SJCRH30 (cell line): ENCODE results near the gene NSG2. TPM values are rescaled to one million over a fixed set of nuclear protein-coding genes. Genes with fewer than 3 reads are reported as not detected.

Experiments
- DNase-seq, 2 experiments: peaks; one replicate each; pipeline ENCODE4 v3.0.0-alpha.2; 2015 to 2020
- H3K27ac ChIP-seq: fragments of 250-450 bp; sonication (Bioruptor Pico); 2 replicates; pipeline ENCODE4 v1.5.1; 2020; ENCODE audit warnings: mild to moderate bottlenecking, moderate library complexity
- H3K27me3 ChIP-seq: fragments of 250-450 bp; sonication (Bioruptor Pico); 2 replicates; pipeline ENCODE4 v1.5.1; 2020; ENCODE audit warnings: mild to moderate bottlenecking, moderate library complexity
- H3K36me3 ChIP-seq: fragments of 250-450 bp; sonication (Bioruptor Pico); 2 replicates; pipeline ENCODE4 v1.5.1; 2020; ENCODE audit warnings: mild to moderate bottlenecking, moderate library complexity
- H3K4me1 ChIP-seq: fragments of 250-450 bp; sonication (Bioruptor Pico); 2 replicates; pipeline ENCODE4 v1.5.1; 2020; ENCODE audit warnings: mild to moderate bottlenecking, moderate library complexity
- H3K4me3 ChIP-seq: fragments of 250-450 bp; sonication (Bioruptor Pico); 2 replicates; pipeline ENCODE4 v1.5.1; 2020; ENCODE audit warnings: mild to moderate bottlenecking, moderate library complexity
- H3K9me3 ChIP-seq: fragments of 250-450 bp; sonication (Bioruptor Pico); replicated peaks from 2 replicates; pipeline ENCODE4 v1.5.1; 2020; ENCODE audit warnings: mild to moderate bottlenecking, moderate library complexity
- total RNA-seq: library from RNA; depleted of rRNA; stranded (reverse); fragments of >200 nt; shearing (Covaris generic); gene quantifications from 2 replicates; pipeline ENCODE4 v1.2.3, GENCODE V29; 2014

The NSG2 gene
- total RNA-seq, 1 experiment from 2014 or later, result not detected

DNA sequence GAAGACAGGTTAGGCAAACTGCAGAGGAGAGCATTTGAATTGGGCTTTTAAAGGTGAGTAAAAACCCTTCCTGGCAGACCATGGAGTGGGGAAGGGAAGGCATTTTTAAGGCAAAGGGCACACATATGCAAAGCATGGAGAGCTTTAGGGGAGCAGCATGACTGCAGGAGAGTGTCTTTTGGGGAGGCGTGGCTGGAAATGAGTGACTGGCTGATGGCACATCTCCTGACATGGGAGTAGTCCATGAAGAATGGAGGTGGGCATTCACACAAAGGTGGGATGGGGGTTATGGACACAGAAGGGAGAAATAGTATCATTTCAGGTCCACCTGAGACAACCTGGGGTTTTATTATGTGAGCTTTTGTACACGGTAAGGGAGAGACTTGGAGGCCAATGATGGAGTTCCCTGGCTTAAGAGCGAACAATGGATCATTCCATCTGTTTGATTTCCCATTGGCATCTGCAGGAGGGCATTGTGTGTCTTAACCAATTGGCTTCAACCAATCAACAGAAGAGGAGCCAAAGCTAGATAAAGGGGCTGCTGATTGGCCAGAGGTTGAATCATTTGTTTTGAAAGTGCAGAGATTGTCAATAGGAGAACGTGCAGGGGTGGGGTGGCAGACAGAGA is 2.1 kb downstream of the NSG2 start:
- H3K9me3 ChIP-seq, result no peaks in the 10 kb centered on the region
- no peaks in the 10 kb centered on the region for H3K27me3 ChIP-seq
- H3K36me3 ChIP-seq, result no peaks in the 10 kb centered on the region
- no peaks in the 10 kb centered on the region for H3K4me1 ChIP-seq
- DNase-seq, result no peak
- H3K27ac ChIP-seq, result no peak overlapping the region
- no peak overlapping the region for H3K4me3 ChIP-seq

DNA sequence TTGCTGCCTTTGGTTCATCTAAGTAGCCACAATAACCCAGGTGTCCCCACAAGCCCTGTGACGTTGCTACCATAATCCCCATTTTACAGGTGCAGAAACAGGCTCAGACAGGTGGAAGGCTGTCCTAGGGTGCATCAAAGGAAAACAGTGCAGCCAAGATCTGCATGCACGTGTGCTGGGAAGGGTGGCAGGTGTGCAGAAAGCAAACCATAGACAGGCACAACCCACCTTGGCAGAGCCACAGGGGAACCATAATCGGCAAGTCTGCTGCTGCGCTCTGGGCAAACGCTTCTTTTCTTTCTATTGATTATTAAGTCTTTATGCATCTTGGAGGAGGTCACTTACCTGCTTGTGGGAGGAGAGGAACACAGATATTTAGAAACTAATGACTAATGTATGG is 7.1 kb downstream of the NSG2 start:
- Histone ChIP-seq H3K27ac (no peak overlapping the region), H3K4me1 (no peaks in the 10 kb centered on the region), H3K36me3 (no peaks in the 10 kb centered on the region), H3K27me3 (no peaks in the 10 kb centered on the region), H3K9me3 (no peaks in the 10 kb centered on the region), H3K4me3 (no peak overlapping the region)
- no peak for DNase-seq

DNA sequence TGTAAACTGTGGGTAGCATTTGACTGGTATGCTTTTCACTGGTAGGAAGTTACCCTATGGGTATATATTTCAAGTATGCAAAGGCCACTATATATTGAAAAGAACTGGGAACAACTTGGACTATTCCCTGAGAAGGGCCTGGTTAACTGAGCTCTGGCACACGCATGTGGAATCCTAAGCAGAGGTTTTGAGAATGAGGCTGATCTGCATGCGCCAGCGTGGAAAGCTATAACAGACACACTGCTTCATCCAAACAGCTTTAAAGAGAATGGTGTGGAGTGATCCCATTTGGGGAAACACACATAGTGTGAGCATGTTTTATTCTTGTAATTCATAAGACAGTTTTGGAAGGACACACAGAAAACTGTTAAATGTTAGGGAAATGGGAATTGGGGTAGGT is 8.4 kb downstream of the NSG2 start:
- H3K9me3 ChIP-seq, result no peaks in the 10 kb centered on the region
- no peak overlapping the region for H3K27ac ChIP-seq
- H3K27me3 ChIP-seq, result no peaks in the 10 kb centered on the region
- H3K36me3 ChIP-seq, result no peaks in the 10 kb centered on the region
- no peak overlapping the region for H3K4me3 ChIP-seq
- no peak for DNase-seq
- H3K4me1 ChIP-seq, result no peaks in the 10 kb centered on the region

DNA sequence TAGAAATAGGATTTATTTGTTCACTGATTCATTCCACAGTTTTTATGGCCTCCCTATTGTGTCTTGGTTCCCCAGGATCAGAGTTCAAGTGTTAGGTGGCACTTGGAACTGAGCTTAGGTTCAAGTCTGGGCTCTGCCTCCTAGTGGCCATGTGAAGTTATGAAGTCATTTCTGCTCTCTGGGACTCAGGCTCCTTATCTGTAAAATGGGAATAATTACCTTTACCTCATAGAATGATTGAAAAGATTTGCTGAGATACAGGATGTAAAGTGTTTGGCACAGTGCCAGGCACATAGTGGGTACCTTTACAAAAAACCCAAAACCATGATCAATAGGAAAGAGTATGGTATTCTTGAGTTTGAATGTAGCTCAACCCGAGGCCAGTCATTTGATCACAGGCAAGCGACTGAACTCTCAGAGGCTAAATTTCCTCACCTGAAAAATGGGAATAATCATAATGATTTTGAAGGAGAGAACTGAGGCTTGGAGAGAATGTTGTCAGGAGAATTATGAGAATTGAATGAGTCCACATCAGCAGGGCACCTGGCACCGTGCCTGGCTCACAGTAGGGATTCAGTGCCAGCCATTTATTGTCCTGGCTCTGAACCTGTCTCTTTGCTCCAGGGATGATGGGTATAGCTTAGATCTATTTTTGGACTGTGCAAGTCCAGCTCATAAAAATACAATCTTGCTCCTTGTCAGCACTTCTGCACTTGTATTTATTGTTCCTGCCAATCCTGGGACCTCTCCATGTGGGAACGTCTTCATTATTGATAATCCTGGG is 10.8 kb downstream of the NSG2 start:
- no peaks in the 10 kb centered on the region for H3K36me3 ChIP-seq
- DNase-seq, result no peak

DNA sequence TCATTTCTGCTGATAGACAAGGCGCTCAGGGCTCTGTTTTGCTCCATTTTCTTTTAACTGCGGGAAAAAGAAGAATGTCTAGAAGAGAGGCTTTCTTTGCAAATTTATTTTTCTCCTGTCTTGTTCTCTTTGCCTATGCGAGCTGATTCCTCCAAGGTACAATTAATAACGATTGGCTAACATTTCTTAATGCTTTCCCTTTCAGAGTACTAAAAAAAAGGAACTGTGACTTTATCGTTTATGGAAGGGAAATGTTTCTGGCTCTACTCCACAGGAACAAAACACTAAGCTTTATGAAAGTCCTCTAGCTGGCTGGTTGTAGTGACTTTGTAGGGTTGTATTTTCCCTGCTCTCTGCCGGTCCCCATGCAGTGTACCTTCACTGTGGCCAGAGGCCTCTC is 11.7 kb downstream of the NSG2 start:
- Histone ChIP-seq H3K4me3 (no peak overlapping the region), H3K27me3 (no peaks in the 10 kb centered on the region), H3K27ac (no peak overlapping the region), H3K4me1 (no peaks in the 10 kb centered on the region), H3K9me3 (no peaks in the 10 kb centered on the region), H3K36me3 (no peaks in the 10 kb centered on the region)
- no peak for DNase-seq

More for the DNA sequence above, 10.8 kb downstream of the NSG2 start:
- H3K9me3 ChIP-seq, result no peaks in the 10 kb centered on the region
- no peaks in the 10 kb centered on the region for H3K4me1 ChIP-seq
- no peak overlapping the region for H3K27ac ChIP-seq
- H3K27me3 ChIP-seq, result no peaks in the 10 kb centered on the region
- H3K4me3 ChIP-seq, result no peak overlapping the region

DNA sequence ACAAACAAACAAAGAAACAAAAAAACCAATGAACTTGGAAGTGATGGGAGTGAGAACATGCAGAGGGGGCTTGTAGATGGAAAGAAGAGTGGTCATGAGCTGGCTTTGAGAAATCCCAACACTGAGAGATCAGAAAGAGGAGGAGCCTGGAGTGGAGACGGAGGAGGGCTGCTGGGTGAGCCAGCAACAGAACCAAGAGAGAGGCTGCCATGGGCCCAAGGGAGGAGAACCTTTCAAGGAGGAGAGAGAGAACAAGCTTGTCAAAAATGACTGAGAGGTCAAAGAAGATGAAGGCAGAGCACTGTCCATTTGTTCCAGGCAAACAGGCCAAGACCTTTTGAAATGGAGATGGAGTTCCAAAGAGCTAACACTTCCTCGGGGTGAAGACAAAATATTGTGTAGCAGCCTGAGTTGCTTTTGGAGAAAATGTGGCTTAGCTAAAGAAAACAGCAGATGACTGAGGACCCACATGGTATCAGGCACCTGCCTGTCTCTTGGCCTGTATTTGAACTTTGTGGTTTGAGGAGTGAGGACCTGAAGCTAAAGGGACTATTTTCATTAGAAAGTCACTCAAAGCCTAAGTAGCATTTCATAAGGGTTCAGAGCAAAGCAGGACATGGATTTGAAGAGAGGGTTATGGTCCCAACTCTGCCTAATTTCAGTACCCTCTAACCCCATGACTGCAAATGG is 13.1 kb downstream of the NSG2 start:
- no peak overlapping the region for H3K27ac ChIP-seq
- H3K4me1 ChIP-seq, result no peaks in the 10 kb centered on the region
- DNase-seq, result no peak
- no peaks in the 10 kb centered on the region for H3K36me3 ChIP-seq
- H3K9me3 ChIP-seq, result no peaks in the 10 kb centered on the region
- H3K4me3 ChIP-seq, result no peak overlapping the region
- H3K27me3 ChIP-seq, result no peaks in the 10 kb centered on the region

DNA sequence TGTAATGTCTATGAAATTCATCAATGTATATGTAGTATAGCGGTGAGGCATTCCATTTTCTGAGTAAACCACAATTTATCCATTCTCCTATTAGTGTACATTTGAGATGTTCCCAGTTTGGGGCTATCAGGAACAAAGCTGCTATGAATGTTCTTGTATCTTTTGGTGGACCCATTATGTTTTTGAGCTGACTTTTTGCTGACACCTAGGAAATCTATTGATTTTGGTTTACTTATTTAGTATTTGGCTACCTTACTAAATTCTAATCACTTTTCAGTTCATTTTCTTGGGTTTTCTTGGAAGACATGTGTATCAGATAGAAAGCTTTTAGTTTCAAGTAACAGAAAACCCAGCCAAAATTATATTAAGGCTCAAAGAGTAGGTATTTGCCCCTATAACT is 13.7 kb downstream of the NSG2 start:
- Histone ChIP-seq H3K9me3 (no peaks in the 10 kb centered on the region), H3K36me3 (no peaks in the 10 kb centered on the region), H3K27ac (no peak overlapping the region), H3K4me1 (no peaks in the 10 kb centered on the region), H3K4me3 (no peak overlapping the region), H3K27me3 (no peaks in the 10 kb centered on the region)
- no peak for DNase-seq

DNA sequence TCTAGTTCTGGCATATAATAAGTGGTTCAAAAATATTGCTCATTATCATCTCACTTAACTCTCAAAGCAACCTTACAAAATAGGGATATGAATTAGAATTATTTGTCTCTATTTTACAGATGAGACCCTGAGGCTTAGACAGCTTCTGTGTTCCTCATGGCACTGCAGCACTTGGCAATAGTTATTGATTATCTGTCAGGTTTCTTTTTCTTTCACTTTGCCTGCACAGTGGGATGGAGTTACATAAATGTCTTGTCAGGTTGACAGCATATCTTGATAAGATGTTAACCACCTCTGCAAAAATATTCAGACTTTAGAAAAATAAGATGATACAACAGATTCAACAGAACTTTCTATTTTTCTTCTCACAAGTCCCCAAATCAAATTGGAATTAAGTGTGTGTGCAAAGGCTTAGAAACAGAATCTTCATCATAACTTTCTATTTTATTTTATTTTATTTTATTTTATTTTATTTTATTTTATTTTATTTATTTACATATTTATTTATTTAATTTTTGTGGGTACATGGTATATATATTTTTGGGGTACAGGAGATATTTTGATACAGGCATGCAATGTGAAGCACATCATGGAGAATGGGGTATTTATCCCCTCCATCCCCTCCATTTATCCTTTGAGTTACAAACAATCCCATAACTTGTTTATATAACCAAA is 17.7 kb downstream of the NSG2 start:
- Histone ChIP-seq H3K27me3 (no peaks in the 10 kb centered on the region), H3K4me1 (no peaks in the 10 kb centered on the region), H3K36me3 (no peaks in the 10 kb centered on the region), H3K27ac (no peak overlapping the region), H3K4me3 (no peak overlapping the region), H3K9me3 (no peaks in the 10 kb centered on the region)
- DNase-seq, result no peak

DNA sequence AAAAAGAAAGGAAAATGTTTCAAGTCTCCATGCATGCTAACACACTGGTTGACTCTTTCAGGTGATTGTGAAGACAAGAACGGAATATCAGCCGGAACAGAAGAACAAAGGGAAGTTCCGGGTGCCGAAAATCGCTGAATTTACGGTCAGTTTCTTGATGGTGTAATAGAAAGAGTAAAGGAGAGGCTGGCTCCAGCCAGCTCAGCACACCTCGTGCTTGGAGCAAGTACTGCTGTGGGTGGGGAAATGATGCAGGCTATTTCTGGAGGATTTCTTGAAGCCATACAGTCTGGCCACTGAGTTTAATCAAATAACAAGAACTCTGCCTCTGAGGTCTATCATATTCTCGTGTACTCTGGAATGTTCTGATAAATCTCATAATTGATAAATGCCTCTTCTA is 18.7 kb downstream of the NSG2 start:
- H3K9me3 ChIP-seq, result no peaks in the 10 kb centered on the region
- H3K27me3 ChIP-seq, result no peaks in the 10 kb centered on the region
- H3K4me1 ChIP-seq, result no peaks in the 10 kb centered on the region
- no peak overlapping the region for H3K27ac ChIP-seq
- DNase-seq, result no peak
- H3K4me3 ChIP-seq, result no peak overlapping the region
- H3K36me3 ChIP-seq, result no peaks in the 10 kb centered on the region

DNA sequence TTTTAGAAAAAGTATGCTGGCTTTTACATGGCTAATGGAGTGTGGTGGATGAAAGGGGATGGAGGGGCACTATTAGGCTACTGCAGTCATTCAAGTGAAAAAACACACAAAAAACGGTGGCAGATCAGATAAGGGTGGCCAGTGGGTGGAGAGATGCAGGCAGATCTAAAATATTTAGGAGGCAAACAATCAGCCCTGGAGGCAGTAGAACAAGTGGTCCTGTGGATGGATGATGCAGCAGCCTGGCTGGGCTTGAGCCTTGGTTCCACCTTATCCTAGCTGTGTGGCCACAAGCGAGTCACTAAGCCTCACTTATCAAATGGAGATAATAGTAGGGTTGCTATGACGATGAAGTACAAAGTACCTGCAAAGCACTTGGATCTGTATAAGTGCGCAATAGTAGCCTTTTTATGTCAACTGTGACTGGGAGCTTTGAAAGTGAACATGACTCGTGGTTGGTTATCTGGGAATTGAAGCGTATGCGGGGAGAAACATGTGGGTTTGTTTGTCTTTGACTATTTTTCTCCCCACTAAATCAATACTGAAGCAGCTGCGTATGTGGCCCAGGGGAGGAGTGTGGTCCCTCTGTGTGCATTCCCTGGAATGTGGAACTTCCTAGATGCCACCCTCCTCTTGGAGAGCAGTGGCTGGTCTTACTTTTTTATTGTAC is 20.2 kb downstream of the NSG2 start:
- Histone ChIP-seq H3K27me3 (no peaks in the 10 kb centered on the region), H3K36me3 (no peaks in the 10 kb centered on the region), H3K9me3 (no peaks in the 10 kb centered on the region), H3K4me3 (no peak overlapping the region), H3K27ac (no peak overlapping the region), H3K4me1 (no peaks in the 10 kb centered on the region)
- peak; percentile 8 to 32 for DNase-seq

DNA sequence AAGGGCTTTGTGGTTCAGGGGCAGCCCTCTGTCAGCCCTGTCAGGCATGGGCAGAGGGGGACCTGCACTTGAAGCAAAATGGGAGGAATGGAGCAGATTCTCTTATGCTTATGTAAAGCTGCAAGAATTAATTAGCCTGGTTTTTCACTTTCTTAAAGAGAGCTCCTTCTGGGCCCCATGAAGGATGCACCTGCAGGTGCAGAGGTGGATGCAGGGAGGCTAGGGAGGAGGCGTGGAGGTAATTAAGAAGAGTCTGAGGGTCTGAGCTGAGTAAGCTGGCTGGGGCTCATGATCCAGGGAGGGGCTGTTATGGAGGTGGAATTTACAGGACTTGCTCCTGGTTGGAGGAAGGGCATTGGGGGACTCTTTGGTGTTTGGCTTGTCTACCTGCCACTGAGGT is 22.0 kb downstream of the NSG2 start:
- no peak overlapping the region for H3K27ac ChIP-seq
- H3K4me1 ChIP-seq, result no peaks in the 10 kb centered on the region
- DNase-seq, result no peak
- H3K27me3 ChIP-seq, result no peaks in the 10 kb centered on the region
- no peaks in the 10 kb centered on the region for H3K9me3 ChIP-seq
- H3K4me3 ChIP-seq, result no peak overlapping the region
- no peaks in the 10 kb centered on the region for H3K36me3 ChIP-seq

DNA sequence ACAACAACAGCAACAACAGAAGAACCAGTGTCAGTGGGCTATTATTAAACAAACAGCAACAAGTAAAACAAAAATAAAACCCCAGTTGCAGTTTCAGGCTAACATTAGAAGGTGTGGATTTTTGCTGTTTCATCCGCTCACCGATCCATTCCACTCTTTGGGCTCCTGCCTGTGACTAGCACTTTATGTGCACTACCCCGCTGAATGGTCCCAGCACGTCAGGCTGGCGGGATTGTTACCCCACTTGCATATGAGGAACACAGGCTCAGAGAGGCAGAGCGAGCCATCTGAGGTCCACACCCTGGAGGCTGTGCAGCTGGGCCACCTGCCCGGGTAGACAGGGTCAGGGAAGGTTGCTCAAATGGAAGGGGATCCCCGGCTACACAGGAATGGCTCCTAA is 26.0 kb downstream of the NSG2 start:
- no peaks in the 10 kb centered on the region for H3K36me3 ChIP-seq
- no peaks in the 10 kb centered on the region for H3K27me3 ChIP-seq
- H3K9me3 ChIP-seq, result no peaks in the 10 kb centered on the region
- H3K4me1 ChIP-seq, result no peaks in the 10 kb centered on the region
- DNase-seq, result no peak
- H3K27ac ChIP-seq, result no peak overlapping the region
- H3K4me3 ChIP-seq, result no peak overlapping the region

DNA sequence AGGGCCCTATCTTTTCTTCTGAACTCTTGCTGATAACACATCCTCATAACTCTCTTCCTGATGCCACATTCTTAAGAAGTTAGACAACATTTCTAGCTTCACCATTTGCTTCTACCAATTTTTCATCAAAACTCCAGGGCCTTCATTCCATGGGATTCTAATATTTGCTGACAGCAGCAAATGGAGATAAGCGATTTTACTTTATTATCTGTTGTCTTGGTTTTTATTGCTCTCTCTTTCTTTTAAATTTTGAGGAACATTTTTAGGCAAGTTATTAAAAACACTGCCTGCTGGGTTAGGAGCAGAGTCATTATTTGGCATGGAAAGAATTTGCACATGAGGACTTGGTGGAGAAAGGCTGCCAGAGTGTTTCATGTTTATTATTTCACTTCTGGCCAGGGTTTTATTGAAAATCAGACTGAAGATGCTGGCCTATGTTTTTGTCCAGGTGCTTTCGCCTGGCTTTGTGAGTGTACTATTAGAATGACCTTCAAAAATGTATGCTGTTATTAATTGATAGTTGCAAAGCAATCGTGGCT is 27.7 kb downstream of the NSG2 start:
- Histone ChIP-seq H3K27ac (no peak overlapping the region), H3K27me3 (no peaks in the 10 kb centered on the region), H3K4me3 (no peak overlapping the region), H3K36me3 (no peaks in the 10 kb centered on the region), H3K9me3 (no peaks in the 10 kb centered on the region), H3K4me1 (no peaks in the 10 kb centered on the region)
- no peak for DNase-seq

DNA sequence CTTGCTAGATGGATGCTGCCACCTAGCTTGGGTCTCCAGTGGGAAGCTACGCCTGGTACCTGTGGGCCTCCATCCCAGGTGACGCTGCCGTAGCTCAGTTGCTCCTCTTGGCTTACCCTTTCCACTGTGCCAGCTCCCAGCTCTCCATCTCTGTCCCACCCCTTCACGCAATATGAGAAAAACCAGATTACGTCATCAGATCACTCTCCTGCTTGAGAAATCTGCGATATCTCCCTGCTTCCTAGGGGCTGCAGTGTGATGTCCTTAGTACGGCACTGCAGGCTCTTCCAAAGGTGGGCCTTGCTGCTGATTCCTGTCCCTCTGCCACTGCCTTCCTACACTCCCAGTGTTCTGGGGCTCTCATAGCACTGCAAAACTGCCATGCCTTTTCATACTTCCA is 28.9 kb downstream of the NSG2 start:
- H3K4me1 ChIP-seq, result no peaks in the 10 kb centered on the region
- H3K27ac ChIP-seq, result no peak overlapping the region
- no peak for DNase-seq
- no peaks in the 10 kb centered on the region for H3K27me3 ChIP-seq
- no peaks in the 10 kb centered on the region for H3K9me3 ChIP-seq
- no peaks in the 10 kb centered on the region for H3K36me3 ChIP-seq
- H3K4me3 ChIP-seq, result no peak overlapping the region
